Activated CD8-positive, alpha-beta memory T cell treated with anti-CD3 and anti-CD28 coated beads, Interleukin-2, amount 50 U/mL, for 48 hours (primary cell): ENCODE results near the gene PPP4R1.

ENCODE experiments used
- DNase-seq: peaks from one replicate; pipeline ENCODE4 v3.0.0-alpha.2; 2020

PPP4R1 gene

DNA sequence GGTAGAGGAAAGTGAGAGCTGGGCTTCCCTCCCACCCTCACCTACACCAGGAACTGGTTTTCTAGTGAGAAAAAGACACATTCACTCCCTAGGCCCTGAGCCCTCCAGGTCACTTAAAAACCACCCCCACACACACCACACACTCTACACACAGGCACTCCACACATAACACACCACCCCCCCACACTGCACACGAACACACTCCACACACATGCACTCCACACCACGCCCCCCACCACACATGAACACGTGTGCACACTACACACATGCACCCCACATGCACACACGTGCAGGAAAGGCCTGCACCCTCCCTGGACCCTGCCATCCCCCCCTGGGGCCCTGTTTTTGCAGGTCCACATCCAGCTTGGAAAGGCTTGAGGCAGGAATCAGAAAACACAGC lies 71.4 kb downstream of the PPP4R1 start:
- no peak for DNase-seq

- DNase-seq: no peak
These were observed 74.4 kb downstream of the PPP4R1 start for GRCh38 chr18:9539938-9540337.

DNA sequence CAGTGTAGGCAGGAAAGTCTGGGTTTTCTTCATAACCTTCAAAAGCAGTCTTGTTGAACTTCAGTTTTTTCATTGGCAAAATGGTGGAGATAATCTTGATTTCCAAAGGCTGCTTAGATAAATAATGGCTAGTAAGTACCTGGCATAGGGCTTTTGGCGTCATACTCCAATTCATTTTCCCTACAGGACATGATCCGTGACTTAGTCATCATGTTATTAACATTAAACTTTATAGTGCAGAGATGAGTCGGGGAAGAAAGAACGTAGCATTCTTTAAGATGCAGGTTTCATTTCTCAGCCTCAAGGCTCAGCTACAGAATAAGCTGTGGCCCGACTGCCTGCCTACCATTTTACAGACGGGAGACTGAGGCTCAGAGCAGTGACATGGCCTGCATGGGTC lies 75.1 kb downstream of the PPP4R1 start:
- DNase-seq: no peak

DNA sequence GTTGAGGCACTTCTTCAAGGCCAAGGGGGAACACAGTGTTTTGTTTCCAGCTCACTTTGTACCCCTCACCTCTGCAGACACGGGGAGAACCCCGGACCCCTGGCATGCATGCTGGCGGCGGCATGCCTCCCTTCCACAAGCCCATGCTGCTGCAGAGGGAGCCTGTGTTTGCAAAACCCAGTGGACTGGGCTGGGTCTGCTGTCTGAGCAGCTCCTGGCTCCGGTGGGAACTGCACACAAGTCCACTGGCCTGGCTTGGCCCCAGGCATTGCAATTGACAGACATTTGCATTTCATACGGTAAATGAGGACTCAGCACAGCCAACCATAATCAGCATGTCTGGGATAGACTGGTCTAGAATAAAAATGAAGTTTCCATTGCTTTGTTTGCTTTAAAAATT lies 76.7 kb downstream of the PPP4R1 start:
- DNase-seq: no peak

DNA sequence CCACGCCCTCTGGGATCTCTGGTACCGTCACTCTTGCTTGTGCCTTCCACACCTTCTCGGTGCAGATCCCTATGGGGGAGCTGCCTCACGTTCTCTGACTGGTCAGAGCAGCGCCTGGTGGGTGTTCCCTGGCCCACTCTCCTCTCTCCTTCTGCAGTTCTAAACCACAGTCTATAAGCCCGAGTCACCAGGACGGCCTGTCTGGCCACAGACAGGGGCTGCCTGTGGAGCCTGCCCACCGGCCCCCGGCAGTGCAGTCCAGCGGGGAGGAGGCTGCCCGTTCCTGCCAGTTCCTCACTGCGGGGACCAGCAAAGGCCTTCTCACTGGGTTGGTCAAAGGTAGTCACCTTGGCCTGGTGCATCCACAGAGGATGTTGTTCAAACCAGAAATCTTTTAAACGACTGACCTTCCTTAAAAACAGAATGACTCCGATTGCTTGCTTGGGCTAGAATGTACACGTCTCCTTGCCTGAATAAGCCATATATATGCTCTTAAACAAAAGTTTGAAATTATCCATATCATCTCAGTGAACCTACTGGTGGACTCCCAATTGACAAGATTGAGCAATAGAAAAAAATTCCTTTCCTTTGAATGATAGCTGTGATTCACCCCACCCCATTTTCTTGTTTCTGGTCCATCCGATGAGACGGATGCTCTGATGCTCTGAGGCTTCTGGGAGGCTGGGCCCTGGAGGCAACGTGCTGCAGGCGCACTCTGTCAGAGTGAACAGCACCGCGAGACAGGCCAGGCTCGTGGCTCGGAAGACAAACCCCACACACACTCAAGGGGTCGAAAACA lies 77.8 kb downstream of the PPP4R1 start:
- no peak for DNase-seq

DNA sequence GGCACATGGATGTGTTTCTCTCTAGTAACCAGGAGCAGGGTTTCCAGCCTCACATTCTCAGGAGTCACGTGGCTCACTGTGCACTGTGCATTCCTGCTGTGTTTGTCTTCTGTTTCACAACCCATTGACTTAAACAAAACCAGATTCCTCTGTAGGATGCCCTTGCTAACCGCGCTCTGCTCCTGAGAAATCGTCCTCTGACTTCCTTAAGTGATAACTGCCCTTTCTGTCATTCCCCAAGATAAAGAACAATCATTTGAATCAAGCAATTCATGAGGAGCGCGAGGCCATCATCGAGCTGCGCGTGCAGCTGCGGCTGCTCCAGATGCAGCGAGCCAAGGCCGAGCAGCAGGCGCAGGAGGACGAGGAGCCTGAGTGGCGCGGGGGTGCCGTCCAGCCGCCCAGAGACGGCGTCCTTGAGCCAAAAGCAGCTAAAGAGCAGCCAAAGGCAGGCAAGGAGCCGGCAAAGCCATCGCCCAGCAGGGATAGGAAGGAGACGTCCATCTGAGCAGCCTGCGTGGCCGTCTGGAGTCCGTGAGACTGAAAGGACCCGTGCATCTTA lies 78.8 kb downstream of the PPP4R1 start:
- no peak for DNase-seq

DNA sequence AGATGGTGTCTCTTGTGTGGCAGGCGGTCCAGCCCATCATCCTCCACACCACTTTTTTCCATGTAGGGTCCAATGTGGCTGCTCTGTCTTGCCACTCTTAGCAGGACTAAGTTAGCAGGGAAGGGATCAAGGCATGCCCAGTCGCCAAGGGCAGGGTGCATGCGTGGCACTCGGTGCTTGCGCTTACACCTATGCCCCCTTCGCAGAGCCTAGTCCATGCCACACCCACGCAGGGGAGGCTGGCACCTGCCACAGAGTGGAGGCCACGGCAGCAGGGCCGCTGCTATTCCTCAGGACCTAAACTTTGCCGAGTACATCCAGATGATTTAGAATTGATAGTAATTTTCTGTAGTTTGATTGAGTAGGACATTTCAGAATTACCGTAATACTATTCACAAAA lies 79.5 kb downstream of the PPP4R1 start:
- DNase-seq: no peak

GRCh38 chr18:9531791-9532410 lies 82.5 kb downstream of the PPP4R1 start:
- no peak for DNase-seq

DNA sequence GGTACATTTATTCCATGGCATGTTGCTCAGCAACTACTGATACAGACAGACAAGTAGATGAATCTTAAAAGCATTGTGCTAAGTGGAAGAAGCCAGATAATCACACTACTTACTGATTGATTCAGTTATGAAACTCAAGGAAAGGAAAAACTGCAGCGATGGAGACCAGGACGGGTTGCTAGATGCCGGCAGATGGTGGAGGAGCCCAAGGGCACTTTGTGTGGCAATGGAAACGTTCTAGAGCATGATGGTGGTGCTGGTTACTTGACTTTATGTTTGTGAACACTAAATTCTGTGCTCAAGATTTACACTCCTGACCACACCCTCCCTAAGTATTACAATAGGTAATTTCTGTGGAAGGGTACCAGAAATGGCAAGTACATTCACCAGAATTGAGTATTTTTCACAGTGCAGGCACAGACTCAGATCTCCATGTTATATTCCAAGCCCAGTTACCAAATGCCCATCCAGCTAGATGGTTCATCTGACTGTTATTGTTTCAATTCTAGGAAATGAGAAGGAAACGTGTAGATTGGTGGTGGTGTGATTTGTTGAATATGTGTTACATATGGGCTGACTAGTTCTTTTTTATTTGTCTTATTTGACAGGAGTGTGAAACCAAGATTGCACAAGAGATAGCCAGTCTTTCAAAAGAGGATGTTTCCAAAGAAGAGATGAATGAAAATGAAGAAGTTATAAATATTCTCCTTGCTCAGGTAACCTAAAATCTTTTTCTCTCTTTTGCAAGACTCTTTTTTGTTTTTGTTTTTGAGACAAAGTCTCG lies 83.9 kb downstream of the PPP4R1 start:
- DNase-seq: no peak

DNA sequence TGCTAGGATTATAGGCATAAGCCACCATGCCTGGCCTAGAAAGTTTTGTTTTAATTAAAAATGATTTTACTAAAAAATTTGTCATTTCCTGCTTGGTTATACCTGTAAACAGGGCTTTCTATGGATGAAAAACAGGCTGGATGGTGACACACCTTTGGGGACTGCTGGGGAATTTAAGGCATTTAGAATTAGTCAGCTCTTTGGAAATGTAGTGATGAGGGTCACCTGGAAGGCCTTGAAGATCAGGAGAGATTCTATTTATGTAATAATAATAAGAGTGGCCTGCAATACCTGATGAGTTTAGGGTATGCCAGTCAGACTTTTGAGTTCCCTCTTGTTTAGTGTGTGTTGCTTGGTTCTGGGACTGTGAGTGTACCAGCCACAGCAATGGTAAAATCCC lies 87.9 kb downstream of the PPP4R1 start:
- no peak for DNase-seq

DNA sequence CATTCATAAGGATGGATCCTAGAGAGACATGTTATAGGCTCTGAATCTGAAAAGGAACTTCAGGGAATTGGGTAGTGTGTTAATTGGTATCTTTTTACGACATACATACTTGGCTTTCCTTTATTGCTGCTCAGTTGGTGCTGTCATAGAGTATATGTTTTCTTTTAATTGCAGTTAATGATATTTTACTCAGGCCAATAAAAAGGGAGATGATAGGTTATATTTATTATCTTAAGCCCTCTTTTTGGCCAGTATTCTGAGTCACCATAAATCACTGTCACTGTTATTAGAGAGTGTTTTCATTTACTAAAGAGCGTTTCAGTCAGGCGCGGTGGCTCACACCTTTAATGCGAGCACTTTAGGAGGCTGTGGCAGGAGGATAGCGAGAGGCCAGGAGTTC lies 91.4 kb downstream of the PPP4R1 start:
- DNase-seq: no peak

DNA sequence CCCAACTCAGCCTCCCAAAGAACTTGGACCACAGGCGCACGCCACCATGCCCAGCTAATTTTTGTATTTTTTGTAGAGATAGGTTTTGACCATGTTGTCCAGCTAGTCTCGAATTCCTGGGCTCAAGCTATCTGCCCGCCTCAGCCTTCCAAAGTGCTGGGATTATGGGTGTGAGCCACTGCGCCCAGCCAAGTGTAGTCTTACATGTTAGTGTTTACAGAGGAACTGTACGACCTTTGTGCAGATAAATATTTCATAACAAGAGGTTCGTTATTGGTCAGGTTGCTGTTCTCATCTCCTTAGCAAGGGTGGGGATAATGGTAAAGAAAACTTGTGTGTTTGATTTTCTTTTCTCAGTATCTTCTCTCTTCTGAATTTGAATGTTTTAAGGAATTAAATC lies 92.6 kb downstream of the PPP4R1 start:
- no peak for DNase-seq

GRCh38 chr18:9520666-9521065 lies 93.7 kb downstream of the PPP4R1 start:
- DNase-seq: no peak

DNA sequence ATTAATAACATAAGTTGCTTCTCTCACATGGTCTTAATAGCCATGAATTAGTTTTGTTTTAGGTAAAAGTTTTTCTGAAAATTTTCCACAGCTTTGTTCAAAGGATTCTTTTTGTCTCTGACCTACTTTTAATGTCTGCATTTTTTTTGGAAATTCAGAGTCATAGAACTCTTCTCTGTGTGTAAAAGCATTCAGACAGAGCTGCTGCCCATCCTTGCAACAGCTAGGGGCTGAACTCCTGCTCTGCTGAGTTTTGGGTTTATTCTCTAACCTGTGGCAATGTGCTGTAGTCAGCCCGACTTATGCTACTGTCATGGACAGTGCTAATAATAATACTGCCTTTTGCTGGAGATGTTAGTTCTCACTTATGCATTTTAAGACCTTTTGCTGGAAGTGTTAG lies 95.0 kb downstream of the PPP4R1 start:
- DNase-seq: no peak

DNA sequence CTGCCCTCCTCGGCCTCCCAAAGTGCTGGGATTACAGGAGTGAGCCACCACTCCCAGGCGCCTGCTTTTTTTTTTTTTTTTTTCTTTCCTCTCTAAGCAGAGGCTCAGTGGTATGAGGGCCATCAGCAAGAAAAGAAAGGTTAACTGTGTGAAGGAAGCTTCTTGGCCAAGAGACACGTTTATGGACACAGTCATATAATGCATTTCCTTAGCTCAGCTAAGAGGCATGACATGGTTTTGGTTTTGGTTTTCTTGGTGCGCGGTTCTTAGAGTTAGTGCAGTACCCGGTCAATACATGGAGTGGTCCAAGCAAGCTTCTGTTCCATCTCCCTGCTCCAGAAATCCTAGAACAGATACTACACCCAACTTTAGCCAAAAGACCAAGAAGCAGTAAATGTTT lies 96.5 kb downstream of the PPP4R1 start:
- DNase-seq: no peak

DNA sequence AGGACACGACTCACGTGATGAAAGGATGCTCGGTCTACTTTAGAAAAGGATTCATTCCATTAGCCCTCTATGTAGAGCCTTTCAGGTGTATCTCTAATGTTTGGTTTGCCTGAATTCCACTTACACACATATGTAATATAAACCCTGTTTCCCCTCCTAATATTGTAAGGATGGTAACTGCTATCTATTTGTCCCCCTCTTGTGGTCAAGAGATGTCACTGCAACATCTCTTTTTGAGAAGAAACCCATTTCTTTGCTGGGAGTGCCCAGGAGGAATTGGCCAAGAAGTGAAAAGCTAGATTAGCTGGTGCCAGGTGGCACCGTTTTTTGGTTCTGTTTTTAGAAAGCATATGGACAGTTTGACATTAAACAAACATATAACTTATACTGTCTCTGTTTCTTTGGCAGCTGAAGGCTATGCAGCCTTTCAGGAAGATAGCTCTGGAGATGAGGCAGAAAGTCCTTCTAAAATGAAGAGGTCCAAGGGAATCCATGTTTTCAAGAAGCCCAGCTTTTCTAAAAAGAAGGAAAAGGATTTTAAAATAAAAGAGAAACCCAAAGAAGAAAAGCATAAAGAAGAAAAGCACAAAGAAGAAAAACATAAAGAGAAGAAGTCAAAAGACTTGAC lies 97.8 kb downstream of the PPP4R1 start:
- no peak for DNase-seq

DNA sequence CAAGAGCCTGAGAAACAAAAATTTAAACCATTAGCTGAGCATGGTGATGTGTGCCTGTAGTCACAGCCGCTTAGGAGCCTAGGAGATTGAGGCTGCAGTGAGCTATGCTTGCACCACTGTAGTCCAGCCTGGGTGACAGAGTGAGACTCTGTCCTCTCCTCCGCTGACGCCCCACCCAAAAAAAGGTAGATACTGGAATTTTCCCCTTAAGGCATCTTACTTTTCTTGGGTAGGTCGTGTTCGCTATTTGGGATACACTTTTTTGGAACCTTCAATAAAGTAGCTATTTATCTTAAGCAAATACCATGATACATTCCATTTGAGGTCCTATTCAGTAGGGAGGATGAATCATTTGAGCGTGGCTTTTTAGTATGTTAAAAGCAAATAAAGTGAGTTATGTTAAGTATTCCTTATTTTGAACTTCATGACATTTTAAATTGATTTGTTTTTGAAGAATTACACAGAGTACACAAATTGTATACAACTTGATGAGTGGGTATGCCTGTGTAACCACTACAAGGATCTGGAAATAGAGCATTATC lies 100.3 kb downstream of the PPP4R1 start:
- no peak for DNase-seq

GRCh38 chr18:9508446-9509025 lies 105.8 kb downstream of the PPP4R1 start:
- DNase-seq: no peak

DNA sequence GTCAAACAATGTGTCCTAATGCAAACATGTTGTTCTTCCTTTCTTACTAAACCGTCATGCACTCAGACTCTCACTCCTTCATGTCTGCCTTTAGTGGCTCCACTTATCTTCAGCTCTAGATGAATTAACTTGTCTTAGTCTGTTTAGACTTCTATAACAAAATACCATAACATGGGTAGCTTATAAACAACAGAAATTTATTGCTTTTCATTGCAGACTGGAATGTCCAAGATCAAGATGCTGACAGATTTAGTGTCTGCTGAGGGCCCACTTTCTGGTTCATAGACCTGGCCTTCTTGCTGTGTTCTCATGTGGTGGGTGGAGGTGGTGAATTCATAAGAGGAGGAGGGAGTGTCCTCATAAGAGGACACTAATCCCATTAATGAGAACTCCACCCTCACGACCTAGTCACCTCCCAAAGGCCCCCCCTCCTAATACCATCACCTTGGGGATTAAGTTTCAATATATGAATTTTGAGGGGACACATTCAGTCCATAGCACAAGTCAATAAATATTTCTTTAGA lies 106.7 kb downstream of the PPP4R1 start:
- no peak for DNase-seq

GRCh38 chr18:9506046-9506792 lies 108.1 kb downstream of the PPP4R1 start:
- DNase-seq: no peak
